Activated CD4-positive, alpha-beta memory T cell treated with anti-CD3 and anti-CD28 coated beads, Interleukin-2, amount 10 ng/mL, durations not matched to agents 7 days and 5 days (primary cell): ENCODE results near the gene BRCC3. TPM values are rescaled to one million over a fixed set of nuclear protein-coding genes. Genes with fewer than 3 reads are reported as not detected.

ENCODE experiments used
- CTCF ChIA-PET: fragments of 350-600 bp; sonication (Branson Sonifier 250); formaldehyde crosslinking; loops from one replicate; lab custom pipeline; 2021; ENCODE audit warnings: antibody characterized with exemption, inconsistent platforms; lab: Charles Lee
- POLR2A ChIA-PET: fragments of 350-600 bp; sonication (Branson Sonifier 250); formaldehyde crosslinking; loops from one replicate; lab custom pipeline; 2021; ENCODE audit warnings: antibody characterized with exemption; lab: Charles Lee
- DNase-seq: peaks from one replicate; pipeline ENCODE4 v3.0.0-alpha.2; 2020
- H3K27ac Mint-ChIP-seq: one replicate; pipeline ENCODE4 v1.8.0; 2021; ENCODE audit warnings: mild to moderate bottlenecking, mixed read lengths
- H3K27me3 Mint-ChIP-seq: one replicate; pipeline ENCODE4 v1.8.0; 2021; ENCODE audit warnings: mixed read lengths
- H3K36me3 Mint-ChIP-seq: one replicate; pipeline ENCODE4 v1.8.0; 2021; ENCODE audit warnings: low read depth, mixed read lengths
- H3K4me1 Mint-ChIP-seq: one replicate; pipeline ENCODE4 v1.8.0; 2021; ENCODE audit warnings: mixed read lengths
- H3K4me3 Mint-ChIP-seq: one replicate; pipeline ENCODE4 v1.8.0; 2021; ENCODE audit warnings: mild to moderate bottlenecking, mixed read lengths
- H3K9me3 Mint-ChIP-seq: one replicate; pipeline ENCODE4 v1.8.0; 2021; ENCODE audit warnings: mixed read lengths
- total RNA-seq, 2 experiments: library from RNA; stranded (reverse); gene quantifications; one replicate each; pipeline ENCODE4 v1.2.3, GENCODE V29; 2021

BRCC3 gene
- total RNA-seq, 2 experiments from 2014 or later = 23.5 to 25.2 TPM

GRCh38 chrX:155065035-155065734, 6.1 kb upstream of the BRCC3 start:
- H3K36me3 Mint-ChIP-seq = peaks cover 6% of the 10 kb centered on the region
- H3K27me3 Mint-ChIP-seq = no peaks in the 10 kb centered on the region
- DNase-seq = no peak
- no peak overlapping the region for H3K4me3 Mint-ChIP-seq
- no peak overlapping the region for H3K27ac Mint-ChIP-seq
- H3K4me1 Mint-ChIP-seq = peaks cover 36% of the 10 kb centered on the region
- POLR2A ChIA-PET = no interaction called here
- H3K9me3 Mint-ChIP-seq = no peaks in the 10 kb centered on the region
- CTCF ChIA-PET = interaction anchor here (0.8 kb wide), 1 partner anchor 147 kb away, joined by 3 read pairs; no protein-coding TSS in a partner anchor

GRCh38 chrX:155068165-155068564, 3.1 kb upstream of the BRCC3 start:
- Mint-ChIP-seq H3K4me3 (peak overlapping the region; percentile 34), H3K9me3 (no peaks in the 10 kb centered on the region), H3K27me3 (no peaks in the 10 kb centered on the region), H3K36me3 (peaks cover 15% of the 10 kb centered on the region), H3K4me1 (peaks cover 46% of the 10 kb centered on the region), H3K27ac (no peak overlapping the region)
- CTCF ChIA-PET = interaction anchor here (0.6 kb wide), 1 partner anchor 11 kb away, joined by 3 read pairs; no protein-coding TSS in a partner anchor
- POLR2A ChIA-PET = no interaction called here
- DNase-seq = no peak

- POLR2A ChIA-PET = interaction anchor here (3.1 kb wide), 1 partner anchor 14 kb away, joined by 13 read pairs; no protein-coding TSS in a partner anchor
- Mint-ChIP-seq H3K9me3 (no peaks in the 10 kb centered on the region), H3K36me3 (peaks cover 27% of the 10 kb centered on the region), H3K4me1 (peaks cover 58% of the 10 kb centered on the region), H3K4me3 (peak overlapping the region; percentile 80), H3K27ac (no peak overlapping the region), H3K27me3 (no peaks in the 10 kb centered on the region)
- CTCF ChIA-PET = interaction anchor here (1.0 kb wide), 1 partner anchor 11 kb away, joined by 3 read pairs; no protein-coding TSS in a partner anchor
- no peak for DNase-seq
These were observed 1.9 kb upstream of the BRCC3 start for GRCh38 chrX:155069414-155069813.

- H3K4me1 Mint-ChIP-seq = peaks cover 59% of the 10 kb centered on the region
- no peaks in the 10 kb centered on the region for H3K9me3 Mint-ChIP-seq
- peak overlapping the region; percentile 86 for H3K27ac Mint-ChIP-seq
- ChIA-PET CTCF (interaction anchor here (1.0 to 1.1 kb wide), 2 partner anchors 12 to 13 kb away, joined by 3 to 5 read pairs; no protein-coding TSS in a partner anchor), POLR2A (interaction anchor here (1.7 to 3.1 kb wide), 3 partner anchors 14 to 43 kb away, joined by 6 to 13 read pairs (median 12); partner anchors contain the start of gene FUNDC2)
- no peak for DNase-seq
- peaks cover 28% of the 10 kb centered on the region for H3K36me3 Mint-ChIP-seq
- peak overlapping the region; percentile 80 for H3K4me3 Mint-ChIP-seq
- no peaks in the 10 kb centered on the region for H3K27me3 Mint-ChIP-seq
These were observed 1.3 kb upstream of the BRCC3 start for GRCh38 chrX:155070038-155070437.

GRCh38 chrX:155070663-155070974, 689 bp upstream of the BRCC3 start:
- ChIA-PET CTCF (interaction anchor here (1.1 kb wide), 1 partner anchor 14 kb away, joined by 5 read pairs; no protein-coding TSS in a partner anchor), POLR2A (interaction anchor here (1.7 to 3.1 kb wide), 3 partner anchors 15 to 44 kb away, joined by 6 to 13 read pairs (median 12); partner anchors contain the start of gene FUNDC2)
- H3K36me3 Mint-ChIP-seq = peaks cover 34% of the 10 kb centered on the region
- DNase-seq = no peak
- peak overlapping the region; percentile 80 for H3K4me3 Mint-ChIP-seq
- peak overlapping the region; percentile 86 for H3K27ac Mint-ChIP-seq
- no peaks in the 10 kb centered on the region for H3K9me3 Mint-ChIP-seq
- no peaks in the 10 kb centered on the region for H3K27me3 Mint-ChIP-seq
- peaks cover 61% of the 10 kb centered on the region for H3K4me1 Mint-ChIP-seq

- Mint-ChIP-seq H3K9me3 (no peaks in the 10 kb centered on the region), H3K27ac (peak overlapping the region; percentile 86)
These were observed 479 bp downstream of the BRCC3 start for GRCh38 chrX:155071694-155072280.

GRCh38 chrX:155086202-155086840, 15.0 kb downstream of the BRCC3 start:
- no peak overlapping the region for H3K27ac Mint-ChIP-seq
- CTCF ChIA-PET = interaction anchor here (0.7 to 2.5 kb wide), 8 partner anchors 11 to 320 kb away, joined by 3 to 7 read pairs (median 5); no protein-coding TSS in a partner anchor
- H3K4me1 Mint-ChIP-seq = peaks cover 3% of the 10 kb centered on the region
- H3K27me3 Mint-ChIP-seq = no peaks in the 10 kb centered on the region
- H3K36me3 Mint-ChIP-seq = peaks cover 33% of the 10 kb centered on the region
- POLR2A ChIA-PET = no interaction called here
- H3K4me3 Mint-ChIP-seq = no peak overlapping the region
- DNase-seq = peak; percentile 41
- H3K9me3 Mint-ChIP-seq = no peaks in the 10 kb centered on the region

More at GRCh38 chrX:155071694-155072280, 479 bp downstream of the BRCC3 start:
- Mint-ChIP-seq H3K4me3 (peak overlapping the region; percentile 90), H3K36me3 (peaks cover 35% of the 10 kb centered on the region), H3K27me3 (no peaks in the 10 kb centered on the region), H3K4me1 (peaks cover 56% of the 10 kb centered on the region)
- CTCF ChIA-PET = interaction anchor here (1.1 kb wide), 1 partner anchor 45 kb away, joined by 3 read pairs; the partner anchor contains the start of gene FUNDC2
- no peak for DNase-seq
- POLR2A ChIA-PET = interaction anchor here (1.4 to 3.1 kb wide), 4 partner anchors 16 to 145 kb away, joined by 4 to 13 read pairs (median 9); partner anchors contain the start of genes FUNDC2 and VBP1

GRCh38 chrX:155086961-155087735, 15.8 kb downstream of the BRCC3 start:
- Mint-ChIP-seq H3K27ac (no peak overlapping the region), H3K4me1 (peaks cover 3% of the 10 kb centered on the region), H3K4me3 (no peak overlapping the region), H3K36me3 (peaks cover 31% of the 10 kb centered on the region), H3K27me3 (no peaks in the 10 kb centered on the region), H3K9me3 (no peaks in the 10 kb centered on the region)
- DNase-seq = no peak
- ChIA-PET CTCF (interaction anchor here (0.7 to 2.5 kb wide), 8 partner anchors 12 to 319 kb away, joined by 3 to 7 read pairs (median 5); no protein-coding TSS in a partner anchor), POLR2A (no interaction called here)

- POLR2A ChIA-PET = no interaction called here
- Mint-ChIP-seq H3K4me1 (peaks cover 2% of the 10 kb centered on the region), H3K27ac (no peak overlapping the region), H3K9me3 (no peaks in the 10 kb centered on the region), H3K27me3 (no peaks in the 10 kb centered on the region), H3K36me3 (peaks cover 32% of the 10 kb centered on the region), H3K4me3 (no peak overlapping the region)
- DNase-seq = peak; percentile 19
- CTCF ChIA-PET = interaction anchor here (0.7 to 2.1 kb wide), 7 partner anchors 11 to 177 kb away, joined by 3 to 5 read pairs (median 4); partner anchors contain the start of gene VBP1
These were observed 23.3 kb downstream of the BRCC3 start for GRCh38 chrX:155094468-155095061.

- peaks cover 39% of the 10 kb centered on the region for H3K36me3 Mint-ChIP-seq
These were observed 34.6 kb downstream of the BRCC3 start for GRCh38 chrX:155105919-155106318.

GRCh38 chrX:155108427-155108826, 37.1 kb downstream of the BRCC3 start:
- Mint-ChIP-seq H3K4me3 (no peak overlapping the region), H3K36me3 (peaks cover 44% of the 10 kb centered on the region), H3K27me3 (no peaks in the 10 kb centered on the region), H3K9me3 (no peaks in the 10 kb centered on the region), H3K4me1 (no peaks in the 10 kb centered on the region), H3K27ac (no peak overlapping the region)
- ChIA-PET POLR2A (no interaction called here), CTCF (interaction anchor here (1.5 kb wide), 1 partner anchor 14 kb away, joined by 4 read pairs; no protein-coding TSS in a partner anchor)
- no peak for DNase-seq

More at GRCh38 chrX:155105919-155106318, 34.6 kb downstream of the BRCC3 start:
- ChIA-PET CTCF (interaction anchor here (1.1 kb wide), 1 partner anchor 11 kb away, joined by 3 read pairs; no protein-coding TSS in a partner anchor), POLR2A (no interaction called here)
- H3K9me3 Mint-ChIP-seq = no peaks in the 10 kb centered on the region
- DNase-seq = no peak
- H3K27ac Mint-ChIP-seq = no peak overlapping the region
- H3K4me1 Mint-ChIP-seq = no peaks in the 10 kb centered on the region
- H3K27me3 Mint-ChIP-seq = no peaks in the 10 kb centered on the region
- H3K4me3 Mint-ChIP-seq = no peak overlapping the region
